Measurements from ENCODE around the gene MED31. TPM values are rescaled to one million over a fixed set of nuclear protein-coding genes. Genes with fewer than 3 reads are reported as not detected.

MED31 gene
- polyA plus RNA-seq, 1 donor from 2014 or later, result 27.3 TPM

DNA sequence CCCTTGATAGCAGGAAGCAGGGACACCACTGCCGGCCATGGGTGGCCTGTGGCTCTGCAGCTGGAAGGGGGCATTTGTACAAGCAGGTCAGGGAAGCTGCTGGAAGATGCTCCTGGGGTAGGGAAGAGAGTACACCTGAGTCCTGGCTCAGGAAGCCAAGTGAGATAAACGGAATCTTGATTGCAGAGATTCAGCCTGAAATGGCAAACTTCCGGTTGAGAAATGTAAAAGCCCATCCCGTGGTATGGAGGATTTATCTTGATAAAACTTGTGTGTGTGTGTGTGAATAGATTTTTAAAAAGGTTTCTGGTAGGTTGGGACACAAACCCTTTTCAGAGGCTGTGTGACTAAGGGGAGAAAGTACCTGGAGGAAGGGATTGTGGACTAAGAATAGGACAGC lies 29.8 kb upstream of the MED31 start:
- TF ChIP-seq POLR2AphosphoS5 (IDR thresholded peaks at IDR 0.05) (no peak), RAD21 (conservative IDR thresholded peaks at IDR 0.05) (no peak), TAF1 (IDR thresholded peaks at IDR 0.05; ENCODE audit: low read depth) (no peak), EZH2 (IDR thresholded peaks at IDR 0.05; ENCODE audit: borderline replicate concordance, insufficient read depth, low read length, poor library complexity, severe bottlenecking) (no peak), EP300 (conservative IDR thresholded peaks at IDR 0.05; ENCODE audit: poor library complexity, severe bottlenecking) (no peak), SMC3 (conservative IDR thresholded peaks at IDR 0.05; ENCODE audit: poor library complexity) (no peak), MXI1 (conservative IDR thresholded peaks at IDR 0.05; ENCODE audit: poor library complexity, severe bottlenecking) (no peak), REST (IDR thresholded peaks at IDR 0.05; ENCODE audit: borderline replicate concordance) (no peak)
- TF ChIP-seq, protein P1, sequence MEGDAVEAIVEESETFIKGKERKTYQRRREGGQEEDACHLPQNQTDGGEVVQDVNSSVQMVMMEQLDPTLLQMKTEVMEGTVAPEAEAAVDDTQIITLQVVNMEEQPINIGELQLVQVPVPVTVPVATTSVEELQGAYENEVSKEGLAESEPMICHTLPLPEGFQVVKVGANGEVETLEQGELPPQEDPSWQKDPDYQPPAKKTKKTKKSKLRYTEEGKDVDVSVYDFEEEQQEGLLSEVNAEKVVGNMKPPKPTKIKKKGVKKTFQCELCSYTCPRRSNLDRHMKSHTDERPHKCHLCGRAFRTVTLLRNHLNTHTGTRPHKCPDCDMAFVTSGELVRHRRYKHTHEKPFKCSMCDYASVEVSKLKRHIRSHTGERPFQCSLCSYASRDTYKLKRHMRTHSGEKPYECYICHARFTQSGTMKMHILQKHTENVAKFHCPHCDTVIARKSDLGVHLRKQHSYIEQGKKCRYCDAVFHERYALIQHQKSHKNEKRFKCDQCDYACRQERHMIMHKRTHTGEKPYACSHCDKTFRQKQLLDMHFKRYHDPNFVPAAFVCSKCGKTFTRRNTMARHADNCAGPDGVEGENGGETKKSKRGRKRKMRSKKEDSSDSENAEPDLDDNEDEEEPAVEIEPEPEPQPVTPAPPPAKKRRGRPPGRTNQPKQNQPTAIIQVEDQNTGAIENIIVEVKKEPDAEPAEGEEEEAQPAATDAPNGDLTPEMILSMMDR (IDR thresholded peaks at IDR 0.05; ENCODE audit: poor library complexity, severe bottlenecking), result no peak
- no peak overlapping the region for H3K4me3 ChIP-seq (ENCODE audit: low read length)

DNA sequence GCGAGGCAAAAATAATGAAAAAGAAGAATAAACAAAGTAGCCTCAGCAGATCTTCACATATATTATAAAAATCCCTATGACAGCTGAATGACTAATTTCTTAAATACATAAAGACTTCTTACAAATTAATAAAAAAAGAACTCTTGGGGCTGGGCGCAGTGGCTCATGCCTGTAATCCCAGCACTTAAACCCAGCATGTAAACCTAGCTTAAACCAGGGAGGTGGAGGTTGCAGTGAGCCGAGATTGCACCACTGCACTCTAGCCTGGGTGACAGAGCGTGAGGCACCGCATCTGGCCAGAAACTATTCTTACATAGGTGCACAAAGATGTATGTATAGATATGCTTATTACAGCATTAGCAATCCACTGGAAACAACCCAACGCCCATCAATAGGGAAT lies 27.8 kb upstream of the MED31 start:
- no peak for TF ChIP-seq RAD21 (conservative IDR thresholded peaks at IDR 0.05)
- TF ChIP-seq EZH2 (IDR thresholded peaks at IDR 0.05; ENCODE audit: borderline replicate concordance, insufficient read depth, low read length, poor library complexity, severe bottlenecking), result no peak
- no peak for TF ChIP-seq POLR2AphosphoS5 (IDR thresholded peaks at IDR 0.05)
- no peak for TF ChIP-seq EP300 (conservative IDR thresholded peaks at IDR 0.05; ENCODE audit: poor library complexity, severe bottlenecking)
- no peak for TF ChIP-seq SMC3 (conservative IDR thresholded peaks at IDR 0.05; ENCODE audit: poor library complexity)
- TF ChIP-seq, protein P1 (IDR thresholded peaks at IDR 0.05; ENCODE audit: poor library complexity, severe bottlenecking), result no peak
- TF ChIP-seq TAF1 (IDR thresholded peaks at IDR 0.05; ENCODE audit: low read depth), result no peak
- no peak for TF ChIP-seq MXI1 (conservative IDR thresholded peaks at IDR 0.05; ENCODE audit: poor library complexity, severe bottlenecking)
- no peak for TF ChIP-seq REST (IDR thresholded peaks at IDR 0.05; ENCODE audit: borderline replicate concordance)
- H3K9me3 ChIP-seq (ENCODE audit: low read length), result no peaks in the 10 kb centered on the region
- no peaks in the 10 kb centered on the region for H3K36me3 ChIP-seq (ENCODE audit: insufficient read depth, low read length)
- H3K27ac ChIP-seq (ENCODE audit: low read length), result no peak overlapping the region
- H4K20me1 ChIP-seq (ENCODE audit: insufficient read depth), result no peaks in the 10 kb centered on the region
- H3F3A ChIP-seq (ENCODE audit: insufficient read depth, low read length, poor library complexity, severe bottlenecking), result no peaks in the 10 kb centered on the region
- H3K9me2 ChIP-seq (ENCODE audit: insufficient read depth, low read length), result no peaks in the 10 kb centered on the region
- no peak overlapping the region for H2AFZ ChIP-seq (ENCODE audit: low read depth, low read length)
- H3K4me2 ChIP-seq (ENCODE audit: low read length), result no peak overlapping the region
- no peaks in the 10 kb centered on the region for H3K79me2 ChIP-seq (replicated peaks; ENCODE audit: insufficient read depth, low read length)
- no peak overlapping the region for H3K9ac ChIP-seq (ENCODE audit: low read length)
- no peaks in the 10 kb centered on the region for H3K27me3 ChIP-seq (ENCODE audit: insufficient read depth, low read depth, low read length)
- no peak overlapping the region for H3K4me3 ChIP-seq (ENCODE audit: low read length)

More for the DNA sequence above, 29.8 kb upstream of the MED31 start:
- Histone ChIP-seq H3K27me3 (ENCODE audit: insufficient read depth, low read depth, low read length) (no peaks in the 10 kb centered on the region), H3K4me2 (ENCODE audit: low read length) (no peak overlapping the region), H3K9me2 (ENCODE audit: insufficient read depth, low read length) (no peaks in the 10 kb centered on the region), H3K9ac (ENCODE audit: low read length) (no peak overlapping the region), H3K36me3 (ENCODE audit: insufficient read depth, low read length) (no peaks in the 10 kb centered on the region), H3K9me3 (ENCODE audit: low read length) (no peaks in the 10 kb centered on the region), H2AFZ (ENCODE audit: low read depth, low read length) (no peak overlapping the region), H3K27ac (ENCODE audit: low read length) (no peak overlapping the region), H4K20me1 (ENCODE audit: insufficient read depth) (no peaks in the 10 kb centered on the region), H3F3A (ENCODE audit: insufficient read depth, low read length, poor library complexity, severe bottlenecking) (no peaks in the 10 kb centered on the region), H3K79me2 (replicated peaks; ENCODE audit: insufficient read depth, low read length) (no peaks in the 10 kb centered on the region)

Measured in neural cell (in vitro differentiated cells).